Sigmoid colon (tissue), 7 donors: ENCODE data around the gene C22orf39. TPM values are rescaled to one million over a fixed set of nuclear protein-coding genes. Genes with fewer than 3 reads are reported as not detected.

ENCODE experiments used
- DNase-seq: peaks from one replicate; pipeline ENCODE4 v3.0.0-alpha.2; 2019
- H3K27ac ChIP-seq, 4 donors: fragments of 200-600 bp; sonication (generic); one replicate each; pipeline ENCODE4 v1.5.1; 2016 to 2019; ENCODE audit warnings: mild to moderate bottlenecking in 1 of 4
- H3K27me3 ChIP-seq, 3 donors: fragments of 200-600 bp; sonication (generic); one replicate each; pipeline ENCODE4 v1.5.1; 2019; ENCODE audit warnings: mild to moderate bottlenecking in 1 of 3
- H3K36me3 ChIP-seq, 4 donors: fragments of 200-600 bp; sonication (generic); one replicate each; pipeline ENCODE4 v1.5.1; 2016 to 2019
- H3K4me1 ChIP-seq, 4 donors: fragments of 200-600 bp; sonication (generic); one replicate each; pipeline ENCODE4 v1.5.1; 2017 to 2019
- H3K4me3 ChIP-seq, 4 donors: fragments of 200-600 bp; sonication (generic); one replicate each; pipeline ENCODE4 v1.5.1; 2017 to 2019; ENCODE audit warnings: mild to moderate bottlenecking in 2 of 4, moderate library complexity in 1 of 4
- H3K9me3 ChIP-seq, 4 donors: fragments of 200-600 bp in 3 of 4; sonication (generic) in 3 of 4; one replicate each; pipeline versions ENCODE4 v1.5.1 to v1.6.1; 2013 to 2019
- CTCF ChIP-seq, 4 experiments: fragments of 450-650 bp in 3 of 4; fragments of 200-600 bp in 1 of 4; IDR thresholded peaks; one replicate each; pipeline ENCODE4 v1.5.1; 2016 to 2019; ENCODE audit warnings: antibody characterized with exemption in 4 of 4, mild to moderate bottlenecking in 3 of 4, moderate library complexity in 2 of 4
- EP300 ChIP-seq, 4 donors: sonication (generic); formaldehyde crosslinking; IDR thresholded peaks; one replicate each; pipeline ENCODE4 v1.6.1; 2017; ENCODE audit warnings: antibody characterized with exemption in 4 of 4
- POLR2A ChIP-seq, 2 donors: fragments of 450-650 bp; IDR thresholded peaks; one replicate each; pipeline ENCODE4 v1.6.1; 2016; ENCODE audit warnings: antibody characterized with exemption in 2 of 2, mild to moderate bottlenecking in 2 of 2, moderate library complexity in 2 of 2
- POLR2AphosphoS5 ChIP-seq, 4 donors: sonication (generic); formaldehyde crosslinking; IDR thresholded peaks; one replicate each; pipeline ENCODE4 v1.6.1; 2017; ENCODE audit warnings: antibody characterized with exemption in 4 of 4
- WGBS, 2 donors: extraction: QIAGEN DNeasy Blood & Tissue Kit; methylation state at CpG; one replicate each; pipeline ENCODE4 v1.1.7; 2013; 5-methylcytosine and 5-hydroxymethylcytosine counted together
- intact Hi-C: fragments of 100-400 bp; cut with DNase I; formaldehyde crosslinking; loops from one replicate; pipeline ENCODE4 v1.15.1; 2023
- polyA plus RNA-seq, 3 donors: library from polyadenylated mRNA; stranded (reverse); fragments of 200-250 nt; gene quantifications; one replicate each; pipeline ENCODE4 v1.2.3, GENCODE V29; 2013
- total RNA-seq, 4 donors: library from RNA; depleted of rRNA; stranded (reverse); fragments of >200 nt; gene quantifications; one replicate each; pipeline ENCODE4 v1.1.0, GENCODE V29; 2016
- donor health status: healthy with polysubstance abuse.
- donor health status: Bipolar disorder and iron deficiency.
- donor health status: healthy.

Gene C22orf39
- total and polyA plus RNA-seq, 7 donors, result 25.2 to 135 (median 88.1) TPM

DNA sequence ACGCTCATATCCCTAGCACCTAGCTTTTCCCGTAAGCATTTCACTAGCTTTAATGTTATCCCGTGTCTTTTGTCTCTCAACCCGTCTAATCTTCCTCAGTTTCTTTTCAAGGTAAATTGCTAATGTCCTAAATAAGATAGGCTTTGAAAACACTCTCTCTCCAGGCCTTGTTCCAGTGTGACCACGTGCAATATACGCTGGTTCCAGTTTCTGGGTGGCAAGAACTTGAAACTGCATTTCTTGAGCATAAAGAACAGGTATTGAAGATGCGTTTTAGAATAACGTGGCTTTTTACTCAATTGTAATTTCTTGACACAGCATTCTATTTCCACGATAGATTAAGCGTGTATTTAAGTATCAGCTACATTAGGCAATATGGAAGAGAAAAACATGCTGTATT lies 33.3 kb upstream of the C22orf39 start:
- H3K4me3 ChIP-seq, result no peak overlapping the region
- H3K4me1 ChIP-seq, result peaks cover 0 to 30% (median 21%) of the 10 kb centered on the region in 4 donors
- no peak for DNase-seq
- intact Hi-C loops, result no loop called here
- no peak overlapping the region for H3K27ac ChIP-seq
- H3K9me3 ChIP-seq, result no peaks in the 10 kb centered on the region
- WGBS, 2 donors, result 72 to 75% methylated on average over 10 of the region's 10 CpGs
- no peak for TF ChIP-seq POLR2A (IDR thresholded peaks at IDR 0.05)
- TF ChIP-seq CTCF (IDR thresholded peaks at IDR 0.05), result no peak
- TF ChIP-seq POLR2AphosphoS5 (IDR thresholded peaks at IDR 0.05), result no peak
- no peak for TF ChIP-seq EP300 (IDR thresholded peaks at IDR 0.05)
- H3K27me3 ChIP-seq, result no peaks in the 10 kb centered on the region
- H3K36me3 ChIP-seq, result peaks cover 0 to 5% (median 0%) of the 10 kb centered on the region in 4 donors

- Histone ChIP-seq H3K4me1 (peaks cover 0 to 35% (median 21%) of the 10 kb centered on the region in 4 donors), H3K9me3 (no peaks in the 10 kb centered on the region), H3K27ac (no peak overlapping the region), H3K27me3 (no peaks in the 10 kb centered on the region), H3K36me3 (peaks cover 0 to 7% (median 0%) of the 10 kb centered on the region in 4 donors), H3K4me3 (peak overlapping the region in 3 of 4 donors; percentile 28 to 97 (median 89))
- intact Hi-C loops, result no loop called here
- DNase-seq, result no peak
- no peak for TF ChIP-seq POLR2AphosphoS5 (IDR thresholded peaks at IDR 0.05)
- 1% methylated on average over 15 of the region's 15 CpGs for WGBS, 2 donors
Observed at GRCh38 chr22:19480173-19480568, 32.7 kb upstream of the C22orf39 start.

- intact Hi-C loops, result loop anchor here (1.0 to 5.0 kb wide), 4 partner anchors 47 to 357 kb away; partner anchors contain the start of genes DGCR2, ESS2, MRPL40 and SLC25A1
- DNase-seq, result peak; percentile 98
- Histone ChIP-seq H3K36me3 (peaks cover 3 to 13% (median 5%) of the 10 kb centered on the region in 4 donors), H3K27me3 (no peaks in the 10 kb centered on the region), H3K27ac (peak within 1 kb of the TSS; percentile 87 to 94 (median 91)), H3K4me3 (peak within 1 kb of the TSS; percentile 82 to 97 (median 86)), H3K9me3 (no peaks in the 10 kb centered on the region), H3K4me1 (peaks cover 0 to 35% (median 21%) of the 10 kb centered on the region in 4 donors)
- TF ChIP-seq POLR2AphosphoS5 (IDR thresholded peaks at IDR 0.05) (peak in 1 of 4 donors; percentile 20), CTCF (IDR thresholded peaks at IDR 0.05) (no peak)
- 0 to 1% methylated on average over 50 of the region's 50 CpGs for WGBS, 2 donors
Observed at GRCh38 chr22:19479355-19480172, 32.1 kb upstream of the C22orf39 start, which contains the start of gene CDC45. TSS of gene CDC45 (plus strand) at chr22:19479920. CDS start at chr22:19479969, 49 bp downstream.

GRCh38 chr22:19478901-19479354 lies 31.4 kb upstream of the C22orf39 start, which contains the start of gene UFD1:
TSS of gene UFD1 (minus strand) at chr22:19479193. CDS start at chr22:19479085, 108 bp downstream.
- peak; percentile 91 for DNase-seq
- intact Hi-C loops, result loop anchor here (1.0 to 5.0 kb wide), 4 partner anchors 47 to 357 kb away; partner anchors contain the start of genes DGCR2, ESS2, MRPL40 and SLC25A1
- peak within 1 kb of the TSS; percentile 87 to 94 (median 91) for H3K27ac ChIP-seq
- H3K4me3 ChIP-seq, result peak within 1 kb of the TSS; percentile 82 to 97 (median 86)
- H3K4me1 ChIP-seq, result peaks cover 0 to 35% (median 21%) of the 10 kb centered on the region in 4 donors
- H3K27me3 ChIP-seq, result no peaks in the 10 kb centered on the region
- H3K36me3 ChIP-seq, result peaks cover 4 to 20% (median 7%) of the 10 kb centered on the region in 4 donors
- no peaks in the 10 kb centered on the region for H3K9me3 ChIP-seq
- TF ChIP-seq POLR2AphosphoS5 (IDR thresholded peaks at IDR 0.05), result peak; percentile 66 to 90 (median 78)
- TF ChIP-seq POLR2A (IDR thresholded peaks at IDR 0.05), result peak; percentile 23 to 51
- no peak for TF ChIP-seq EP300 (IDR thresholded peaks at IDR 0.05)
- WGBS, 2 donors, result 0% methylated on average over 42 of the region's 42 CpGs

GRCh38 chr22:19478045-19478900 lies 30.8 kb upstream of the C22orf39 start:
- 0 to 2% methylated on average over 31 of the region's 31 CpGs for WGBS, 2 donors
- TF ChIP-seq POLR2A (IDR thresholded peaks at IDR 0.05), result no peak
- TF ChIP-seq POLR2AphosphoS5 (IDR thresholded peaks at IDR 0.05), result no peak
- TF ChIP-seq CTCF (IDR thresholded peaks at IDR 0.05), result no peak
- no peak for TF ChIP-seq EP300 (IDR thresholded peaks at IDR 0.05)
- intact Hi-C loops, result loop anchor here (2.0 to 5.0 kb wide), 3 partner anchors 299 to 356 kb away; partner anchors contain the start of genes DGCR2, ESS2 and SLC25A1

More at GRCh38 chr22:19478045-19478900, 30.8 kb upstream of the C22orf39 start:
- no peak for DNase-seq
- peaks cover 7 to 26% (median 11%) of the 10 kb centered on the region in 4 donors for H3K36me3 ChIP-seq
- H3K27ac ChIP-seq, result peak overlapping the region; percentile 87 to 94 (median 91)
- H3K9me3 ChIP-seq, result no peaks in the 10 kb centered on the region
- H3K27me3 ChIP-seq, result no peaks in the 10 kb centered on the region
- peaks cover 0 to 35% (median 21%) of the 10 kb centered on the region in 4 donors for H3K4me1 ChIP-seq
- peak overlapping the region; percentile 82 to 97 (median 86) for H3K4me3 ChIP-seq
